ENCODE results near the gene CYP19A1. TPM values are rescaled to one million over a fixed set of nuclear protein-coding genes. Genes with fewer than 3 reads are reported as not detected.

CYP19A1 gene
- total and polyA plus RNA-seq, 3 experiments from 2014 or later: not detected

DNA sequence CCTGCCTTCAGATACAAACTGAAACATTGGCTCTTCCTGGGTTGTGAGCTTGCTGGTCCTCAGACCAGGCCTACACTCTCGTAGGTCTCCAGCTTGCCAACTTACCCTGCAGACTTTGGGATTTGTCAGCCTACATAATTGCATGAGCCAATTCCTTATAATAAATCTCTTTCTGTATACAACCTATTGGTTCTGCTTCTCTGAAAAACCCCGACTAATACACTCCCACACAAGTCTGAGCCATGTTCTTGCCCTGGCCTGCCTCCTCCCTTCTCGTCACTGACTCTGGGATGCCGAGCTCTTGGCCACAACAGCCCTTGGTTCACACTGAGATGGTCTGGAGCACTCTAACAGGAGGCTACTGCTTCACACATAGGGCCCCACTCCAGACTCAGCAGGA is 9.5 kb downstream of the CYP19A1 start:
- POLR2A ChIA-PET: no interaction called here
- CTCF ChIA-PET: no interaction called here
- H3K4me3 Mint-ChIP-seq: no peak overlapping the region
- no peak overlapping the region for H3K27ac Mint-ChIP-seq
- H3K27me3 Mint-ChIP-seq: peaks cover 0 to 2% of the 10 kb centered on the region in 2 donors
- H3K27ac ChIP-seq (ENCODE audit: low read depth, low read length): no peak overlapping the region
- no peaks in the 10 kb centered on the region for H3K27me3 ChIP-seq (ENCODE audit: insufficient read depth, low read length, poor library complexity, severe bottlenecking)
- H3K4me1 Mint-ChIP-seq: no peaks in the 10 kb centered on the region
- H3K36me3 Mint-ChIP-seq: no peaks in the 10 kb centered on the region
- no peaks in the 10 kb centered on the region for H3K4me1 ChIP-seq (ENCODE audit: insufficient read depth, low read length)
- no peaks in the 10 kb centered on the region for H3K9me3 ChIP-seq (ENCODE audit: low read length)
- H3K36me3 ChIP-seq (ENCODE audit: insufficient read depth, low read length): no peaks in the 10 kb centered on the region
- no peaks in the 10 kb centered on the region for H3K9me3 Mint-ChIP-seq
- DNase-seq: no peak
- no peak overlapping the region for H3K4me3 ChIP-seq (ENCODE audit: low read length)

DNA sequence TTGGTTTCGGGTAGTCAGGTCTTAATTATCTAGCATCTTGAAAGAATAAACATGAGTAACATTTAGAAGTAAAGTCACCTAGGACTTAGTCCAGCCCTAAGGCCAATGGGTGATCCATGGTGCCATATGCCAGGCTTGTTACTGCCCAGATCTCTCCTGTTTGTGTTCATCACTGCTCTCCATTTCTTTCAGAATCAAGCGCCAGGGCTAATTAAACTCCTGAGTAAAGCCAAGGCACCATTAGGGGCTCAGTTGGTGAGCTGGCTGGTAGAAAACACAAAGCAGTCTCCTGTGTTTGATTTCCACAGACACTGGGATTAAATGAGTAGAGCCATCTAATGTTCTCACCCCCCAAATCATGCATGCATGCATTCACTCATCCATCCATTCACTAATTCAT is 11.3 kb downstream of the CYP19A1 start:
- POLR2A ChIA-PET: no interaction called here
- no peaks in the 10 kb centered on the region for H3K36me3 Mint-ChIP-seq
- Histone ChIP-seq H3K36me3 (ENCODE audit: insufficient read depth, low read length) (no peaks in the 10 kb centered on the region), H3K27ac (ENCODE audit: low read depth, low read length) (no peak overlapping the region), H3K4me1 (ENCODE audit: insufficient read depth, low read length) (no peaks in the 10 kb centered on the region), H3K9me3 (ENCODE audit: low read length) (no peaks in the 10 kb centered on the region), H3K27me3 (ENCODE audit: insufficient read depth, low read length, poor library complexity, severe bottlenecking) (no peaks in the 10 kb centered on the region), H3K4me3 (ENCODE audit: low read length) (no peak overlapping the region)
- H3K9me3 Mint-ChIP-seq: no peaks in the 10 kb centered on the region
- DNase-seq: no peak
- H3K27me3 Mint-ChIP-seq: peaks cover 0 to 2% of the 10 kb centered on the region in 2 donors
- H3K27ac Mint-ChIP-seq: no peak overlapping the region
- no peaks in the 10 kb centered on the region for H3K4me1 Mint-ChIP-seq
- H3K4me3 Mint-ChIP-seq: no peak overlapping the region
- CTCF ChIA-PET: no interaction called here

DNA sequence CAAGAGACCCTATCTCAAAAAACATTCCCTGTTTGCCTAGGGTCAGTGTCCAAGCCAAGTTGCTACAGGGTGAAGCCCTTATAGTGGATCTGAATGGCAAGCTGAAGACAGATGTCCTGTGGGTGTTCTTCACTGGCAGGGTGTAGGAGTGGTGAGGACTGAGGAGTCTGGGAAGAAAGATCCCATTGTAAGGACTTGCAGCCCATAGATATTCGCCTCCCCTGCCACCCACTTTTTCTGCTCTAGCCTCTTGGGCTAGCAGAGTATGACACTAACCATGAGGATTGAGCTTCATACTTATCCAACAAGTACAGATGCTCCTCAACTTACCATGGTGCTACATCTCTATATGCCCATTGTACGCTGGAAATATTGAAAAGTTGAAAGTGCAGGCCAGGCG is 13.2 kb downstream of the CYP19A1 start:
- H3K9me3 Mint-ChIP-seq: peaks cover 0 to 4% (median 0%) of the 10 kb centered on the region in 5 donors
- H3K9me3 ChIP-seq (ENCODE audit: low read length): no peaks in the 10 kb centered on the region
- H3K4me1 ChIP-seq (ENCODE audit: insufficient read depth, low read length): no peaks in the 10 kb centered on the region
- no peaks in the 10 kb centered on the region for H3K27me3 ChIP-seq (ENCODE audit: insufficient read depth, low read length, poor library complexity, severe bottlenecking)
- no peak overlapping the region for H3K4me3 Mint-ChIP-seq
- CTCF ChIA-PET: no interaction called here
- no peak overlapping the region for H3K27ac ChIP-seq (ENCODE audit: low read depth, low read length)
- no peak overlapping the region for H3K4me3 ChIP-seq (ENCODE audit: low read length)
- no peak overlapping the region for H3K27ac Mint-ChIP-seq
- POLR2A ChIA-PET: no interaction called here
- peaks cover 4% of the 10 kb centered on the region in 2 donors for H3K27me3 Mint-ChIP-seq
- no peaks in the 10 kb centered on the region for H3K36me3 ChIP-seq (ENCODE audit: insufficient read depth, low read length)
- no peak for DNase-seq
- no peaks in the 10 kb centered on the region for H3K4me1 Mint-ChIP-seq
- H3K36me3 Mint-ChIP-seq: no peaks in the 10 kb centered on the region

DNA sequence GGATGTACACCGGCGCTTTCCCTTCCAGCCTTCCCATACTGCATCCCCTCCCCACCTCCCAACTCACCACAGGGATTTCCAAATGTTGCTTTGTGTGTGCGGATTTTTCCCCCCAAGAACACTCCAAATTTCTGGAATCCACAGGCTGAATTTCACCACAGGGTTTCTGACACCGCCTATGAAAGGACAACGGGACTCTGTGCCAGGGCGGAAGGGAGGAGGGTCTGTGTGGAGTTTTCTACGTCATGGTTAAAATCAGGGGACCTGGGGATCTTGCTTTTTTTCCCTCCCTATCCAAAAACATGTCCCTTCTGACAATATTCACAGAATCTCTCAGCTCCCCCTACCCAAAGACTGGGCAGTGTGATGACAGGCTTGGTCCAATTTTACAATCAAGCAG is 14.6 kb downstream of the CYP19A1 start:
- peaks cover 4% of the 10 kb centered on the region in 2 donors for H3K27me3 Mint-ChIP-seq
- H3K36me3 Mint-ChIP-seq: no peaks in the 10 kb centered on the region
- H3K9me3 ChIP-seq (ENCODE audit: low read length): no peaks in the 10 kb centered on the region
- H3K27ac Mint-ChIP-seq: no peak overlapping the region
- H3K9me3 Mint-ChIP-seq: peaks cover 0 to 4% (median 0%) of the 10 kb centered on the region in 5 donors
- H3K36me3 ChIP-seq (ENCODE audit: insufficient read depth, low read length): no peaks in the 10 kb centered on the region
- no peak for DNase-seq
- no peaks in the 10 kb centered on the region for H3K4me1 Mint-ChIP-seq
- ChIA-PET CTCF (no interaction called here), POLR2A (no interaction called here)
- H3K4me3 Mint-ChIP-seq: no peak overlapping the region
- H3K27me3 ChIP-seq (ENCODE audit: insufficient read depth, low read length, poor library complexity, severe bottlenecking): no peaks in the 10 kb centered on the region
- H3K4me3 ChIP-seq (ENCODE audit: low read length): no peak overlapping the region
- no peak overlapping the region for H3K27ac ChIP-seq (ENCODE audit: low read depth, low read length)
- no peaks in the 10 kb centered on the region for H3K4me1 ChIP-seq (ENCODE audit: insufficient read depth, low read length)

DNA sequence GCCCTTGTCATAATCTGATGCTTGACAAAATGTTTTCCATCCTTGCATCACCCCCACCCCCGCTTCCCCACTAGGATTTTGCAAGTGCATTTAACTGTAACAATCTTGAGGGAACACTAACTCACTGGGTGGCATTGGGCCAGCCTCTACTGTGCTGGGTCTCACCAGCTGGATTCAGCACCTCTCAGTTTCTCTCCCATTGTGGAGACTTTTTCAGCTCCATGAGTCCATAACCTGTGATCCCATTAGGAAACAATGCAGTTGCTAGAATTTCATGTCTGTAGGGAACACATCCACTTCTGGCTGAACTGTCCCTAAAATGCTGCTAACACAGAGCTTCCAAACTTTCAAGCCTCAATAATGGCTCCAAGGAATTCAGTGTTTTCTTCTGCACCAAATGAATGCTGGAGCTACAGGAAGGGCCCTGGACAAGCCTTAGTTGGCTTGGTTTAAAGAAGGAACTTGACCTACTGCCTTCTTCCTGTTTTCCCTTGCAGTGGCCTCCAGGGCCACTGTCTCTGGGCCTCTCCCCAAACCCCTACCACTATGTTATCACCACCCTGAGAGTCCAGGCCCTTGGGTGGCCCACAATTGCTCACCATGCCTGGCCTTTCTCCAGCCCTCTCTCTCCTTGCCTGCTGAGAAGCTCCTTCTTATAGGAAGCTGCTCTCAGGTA is 15.6 kb downstream of the CYP19A1 start:
- Mint-ChIP-seq H3K36me3 (no peaks in the 10 kb centered on the region), H3K4me1 (no peaks in the 10 kb centered on the region), H3K27ac (no peak overlapping the region), H3K27me3 (peaks cover 4% of the 10 kb centered on the region in 2 donors), H3K4me3 (no peak overlapping the region), H3K9me3 (peaks cover 0 to 4% (median 0%) of the 10 kb centered on the region in 5 donors)
- no peak overlapping the region for H3K27ac ChIP-seq (ENCODE audit: low read depth, low read length)
- H3K4me1 ChIP-seq (ENCODE audit: insufficient read depth, low read length): no peaks in the 10 kb centered on the region
- no peak for DNase-seq
- CTCF ChIA-PET: no interaction called here
- no peaks in the 10 kb centered on the region for H3K9me3 ChIP-seq (ENCODE audit: low read length)
- H3K36me3 ChIP-seq (ENCODE audit: insufficient read depth, low read length): no peaks in the 10 kb centered on the region
- no peak overlapping the region for H3K4me3 ChIP-seq (ENCODE audit: low read length)
- POLR2A ChIA-PET: no interaction called here
- no peaks in the 10 kb centered on the region for H3K27me3 ChIP-seq (ENCODE audit: insufficient read depth, low read length, poor library complexity, severe bottlenecking)

DNA sequence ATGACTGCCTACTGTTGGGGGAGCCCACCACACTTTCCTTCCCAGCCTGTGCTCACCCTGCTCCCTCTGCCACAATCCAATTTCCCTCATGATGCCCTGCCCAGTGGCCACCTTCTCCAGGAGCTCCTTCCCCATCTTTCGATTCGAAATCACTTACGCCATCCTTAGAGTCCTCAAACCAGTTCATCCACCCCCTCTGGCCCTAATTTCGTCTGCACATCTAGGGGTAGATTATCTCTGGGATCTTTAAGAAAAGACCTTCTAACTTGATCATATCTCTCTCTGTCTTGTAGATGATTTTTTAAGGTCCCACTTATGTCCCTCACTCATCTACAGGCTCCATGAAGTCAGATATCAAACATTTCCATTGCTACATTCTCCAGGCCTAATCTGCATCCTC is 17.1 kb downstream of the CYP19A1 start:
- no peaks in the 10 kb centered on the region for H3K4me1 Mint-ChIP-seq

DNA sequence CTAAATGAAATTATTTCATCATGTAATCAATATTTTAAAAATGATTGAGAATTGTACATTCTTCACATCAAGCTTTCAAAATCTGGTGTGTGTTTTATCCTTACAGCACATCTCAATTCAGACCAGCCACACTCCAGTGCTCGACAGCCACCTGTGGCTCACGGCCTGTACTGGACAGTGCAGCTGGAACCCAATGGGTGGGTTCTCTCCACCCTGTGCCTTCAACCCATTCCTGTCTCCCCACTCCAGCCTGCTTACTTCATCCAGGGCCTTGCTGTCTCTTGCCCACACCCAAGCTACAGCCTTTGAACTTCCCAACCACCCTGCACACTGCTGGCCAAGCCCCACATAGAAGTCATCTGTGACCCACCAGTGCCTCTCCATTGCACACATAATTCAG is 17.6 kb downstream of the CYP19A1 start:
- H3K4me3 Mint-ChIP-seq: no peak overlapping the region
- Histone ChIP-seq H3K9me3 (ENCODE audit: low read length) (no peaks in the 10 kb centered on the region), H3K27ac (ENCODE audit: low read depth, low read length) (no peak overlapping the region), H3K4me1 (ENCODE audit: insufficient read depth, low read length) (no peaks in the 10 kb centered on the region), H3K4me3 (ENCODE audit: low read length) (no peak overlapping the region), H3K27me3 (ENCODE audit: insufficient read depth, low read length, poor library complexity, severe bottlenecking) (no peaks in the 10 kb centered on the region), H3K36me3 (ENCODE audit: insufficient read depth, low read length) (no peaks in the 10 kb centered on the region)
- H3K27ac Mint-ChIP-seq: no peak overlapping the region
- ChIA-PET CTCF (no interaction called here), POLR2A (no interaction called here)
- H3K36me3 Mint-ChIP-seq: no peaks in the 10 kb centered on the region
- peaks cover 0 to 4% (median 0%) of the 10 kb centered on the region in 5 donors for H3K9me3 Mint-ChIP-seq
- peaks cover 4% of the 10 kb centered on the region in 2 donors for H3K27me3 Mint-ChIP-seq
- H3K4me1 Mint-ChIP-seq: no peaks in the 10 kb centered on the region
- no peak for DNase-seq

More for the DNA sequence above, 17.1 kb downstream of the CYP19A1 start:
- no peak for DNase-seq
- Histone ChIP-seq H3K36me3 (ENCODE audit: insufficient read depth, low read length) (no peaks in the 10 kb centered on the region), H3K27ac (ENCODE audit: low read depth, low read length) (no peak overlapping the region), H3K4me1 (ENCODE audit: insufficient read depth, low read length) (no peaks in the 10 kb centered on the region), H3K27me3 (ENCODE audit: insufficient read depth, low read length, poor library complexity, severe bottlenecking) (no peaks in the 10 kb centered on the region), H3K9me3 (ENCODE audit: low read length) (no peaks in the 10 kb centered on the region), H3K4me3 (ENCODE audit: low read length) (no peak overlapping the region)
- CTCF ChIA-PET: no interaction called here
- Mint-ChIP-seq H3K4me3 (no peak overlapping the region), H3K27ac (no peak overlapping the region), H3K9me3 (peaks cover 0 to 4% (median 0%) of the 10 kb centered on the region in 5 donors), H3K36me3 (no peaks in the 10 kb centered on the region), H3K27me3 (peaks cover 4% of the 10 kb centered on the region in 2 donors)
- POLR2A ChIA-PET: no interaction called here

DNA sequence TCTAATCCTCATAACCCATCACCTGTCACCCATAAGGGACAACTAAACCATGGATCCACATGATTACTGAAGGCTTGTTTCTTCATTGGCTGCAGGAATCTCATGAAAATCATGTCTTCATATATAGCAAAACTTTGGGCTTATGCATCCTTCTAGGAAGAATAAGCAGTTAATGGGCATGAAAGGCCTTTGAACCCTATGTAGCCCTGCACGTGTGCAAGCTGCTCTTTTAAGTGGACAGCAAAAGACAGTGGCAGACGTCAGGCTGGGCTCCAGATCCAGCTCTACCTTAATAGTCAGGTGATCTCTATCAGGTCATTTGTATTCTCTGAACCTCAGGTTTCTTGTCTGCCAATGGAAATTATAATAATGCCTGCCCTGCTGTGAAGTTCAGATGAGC is 18.9 kb downstream of the CYP19A1 start:
- POLR2A ChIA-PET: no interaction called here

More for the DNA sequence above, 18.9 kb downstream of the CYP19A1 start:
- H3K9me3 Mint-ChIP-seq: peaks cover 0 to 6% (median 0%) of the 10 kb centered on the region in 5 donors
- Histone ChIP-seq H3K27ac (ENCODE audit: low read depth, low read length) (no peak overlapping the region), H3K27me3 (ENCODE audit: insufficient read depth, low read length, poor library complexity, severe bottlenecking) (no peaks in the 10 kb centered on the region), H3K36me3 (ENCODE audit: insufficient read depth, low read length) (no peaks in the 10 kb centered on the region), H3K9me3 (ENCODE audit: low read length) (no peaks in the 10 kb centered on the region), H3K4me3 (ENCODE audit: low read length) (no peak overlapping the region), H3K4me1 (ENCODE audit: insufficient read depth, low read length) (no peaks in the 10 kb centered on the region)
- peaks cover 2 to 4% of the 10 kb centered on the region in 2 donors for H3K27me3 Mint-ChIP-seq
- no peaks in the 10 kb centered on the region for H3K4me1 Mint-ChIP-seq
- H3K36me3 Mint-ChIP-seq: no peaks in the 10 kb centered on the region
- no peak for DNase-seq
- CTCF ChIA-PET: no interaction called here
- H3K4me3 Mint-ChIP-seq: no peak overlapping the region
- no peak overlapping the region for H3K27ac Mint-ChIP-seq

Measured in CD8-positive, alpha-beta memory T cell (primary cell).